Mesendoderm (in vitro differentiated cells): ENCODE results near the gene KRTAP10-2. TPM values are rescaled to one million over a fixed set of nuclear protein-coding genes. Genes with fewer than 3 reads are reported as not detected.
"Not testable (repeated sequence)": the region's sequence is repeated elsewhere in the genome, so short reads cannot be mapped to it uniquely, and the experiment has no call there.

Experiments used
- DNase-seq: peaks from one replicate; pipeline ENCODE4 v3.0.0; 2013
- H2AK5ac ChIP-seq: 2 replicates; pipeline ENCODE4 v1.6.1; 2013; ENCODE audit warnings: low read length, inconsistent platforms
- H2BK120ac ChIP-seq: 2 replicates; pipeline ENCODE4 v1.6.1; 2013; ENCODE audit warnings: low read depth, mild to moderate bottlenecking, low read length, moderate library complexity, mixed read lengths
- H2BK15ac ChIP-seq: replicated peaks from 2 replicates; pipeline ENCODE4 v1.6.1; 2013; ENCODE audit warnings: low read depth, mild to moderate bottlenecking, moderate library complexity
- H2BK5ac ChIP-seq: 2 replicates; pipeline ENCODE4 v1.6.1; 2013; ENCODE audit warnings: low read length, inconsistent platforms
- H3K18ac ChIP-seq: 2 replicates; pipeline ENCODE4 v1.6.1; 2013; ENCODE audit warnings: mild to moderate bottlenecking, low read length, mixed read lengths
- H3K23ac ChIP-seq: one replicate; pipeline ENCODE4 v1.6.1; 2013; ENCODE audit warnings: low read length
- H3K27ac ChIP-seq: 2 replicates; pipeline ENCODE4 v1.5.1; 2013; ENCODE audit warnings: low read depth, mild to moderate bottlenecking, inconsistent platforms, low read length, moderate library complexity
- H3K27me3 ChIP-seq: 2 replicates; pipeline ENCODE4 v1.6.1; 2013; ENCODE audit warnings: low read length, control low read depth, mild to moderate bottlenecking, inconsistent platforms; ENCODE audit not compliant: insufficient read depth, poor library complexity
- H3K36me3 ChIP-seq: 2 replicates; pipeline ENCODE4 v1.6.1; 2013; ENCODE audit warnings: low read length, inconsistent platforms; ENCODE audit not compliant: control insufficient read depth, insufficient read depth
- H3K4ac ChIP-seq: one replicate; pipeline ENCODE4 v1.6.1; 2013; ENCODE audit warnings: low read depth, mild to moderate bottlenecking, low read length, moderate library complexity
- H3K4me1 ChIP-seq: 2 replicates; pipeline ENCODE4 v1.6.1; 2013; ENCODE audit warnings: low read depth, low read length, inconsistent platforms; ENCODE audit not compliant: control insufficient read depth
- H3K4me2 ChIP-seq: 2 replicates; pipeline ENCODE4 v1.6.1; 2013; ENCODE audit warnings: low read length
- H3K4me3 ChIP-seq: 2 replicates; pipeline ENCODE4 v1.5.1; 2013; ENCODE audit warnings: mild to moderate bottlenecking, low read length
- H3K56ac ChIP-seq: one replicate; pipeline ENCODE4 v1.6.1; 2013; ENCODE audit warnings: low read length
- H3K79me1 ChIP-seq: 2 replicates; pipeline ENCODE4 v1.6.1; 2013; ENCODE audit warnings: low read length, inconsistent platforms
- H3K79me2 ChIP-seq: 2 replicates; pipeline ENCODE4 v1.6.1; 2013; ENCODE audit warnings: mild to moderate bottlenecking, low read length; ENCODE audit not compliant: control insufficient read depth, insufficient read depth
- H3K9ac ChIP-seq: 2 replicates; pipeline ENCODE4 v1.6.1; 2013; ENCODE audit warnings: low read length, inconsistent platforms
- H4K5ac ChIP-seq: one replicate; pipeline ENCODE4 v1.6.1; 2013; ENCODE audit warnings: low read length
- H4K8ac ChIP-seq: one replicate; pipeline ENCODE4 v1.6.1; 2013; ENCODE audit warnings: low read depth, mild to moderate bottlenecking, control low read depth, low read length, moderate library complexity
- WGBS: extraction: QIAGEN DNeasy Blood & Tissue Kit; methylation state at CpG from one replicate; pipeline ENCODE4 v1.1.7; 2013; ENCODE audit warnings: low lambda C conversion rate, missing lambda C conversion rate; ENCODE audit not compliant: insufficient coverage; ENCODE audit errors: extremely low coverage; 5-methylcytosine and 5-hydroxymethylcytosine counted together
- polyA plus RNA-seq, 2 experiments: library from polyadenylated mRNA; stranded (reverse); fragments of 200-250 nt; gene quantifications; one replicate each; pipeline ENCODE4 v1.2.3, GENCODE V29; 2013

KRTAP10-2 gene, protein sequence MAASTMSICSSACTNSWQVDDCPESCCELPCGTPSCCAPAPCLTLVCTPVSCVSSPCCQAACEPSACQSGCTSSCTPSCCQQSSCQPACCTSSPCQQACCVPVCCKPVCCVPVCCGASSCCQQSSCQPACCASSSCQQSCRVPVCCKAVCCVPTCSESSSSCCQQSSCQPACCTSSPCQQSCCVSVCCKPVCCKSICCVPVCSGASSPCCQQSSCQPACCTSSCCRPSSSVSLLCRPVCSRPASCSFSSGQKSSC
- 0.04 TPM for polyA plus RNA-seq (2013, experiment 1 of 2)
- not detected for polyA plus RNA-seq (2013, experiment 2 of 2)

DNA sequence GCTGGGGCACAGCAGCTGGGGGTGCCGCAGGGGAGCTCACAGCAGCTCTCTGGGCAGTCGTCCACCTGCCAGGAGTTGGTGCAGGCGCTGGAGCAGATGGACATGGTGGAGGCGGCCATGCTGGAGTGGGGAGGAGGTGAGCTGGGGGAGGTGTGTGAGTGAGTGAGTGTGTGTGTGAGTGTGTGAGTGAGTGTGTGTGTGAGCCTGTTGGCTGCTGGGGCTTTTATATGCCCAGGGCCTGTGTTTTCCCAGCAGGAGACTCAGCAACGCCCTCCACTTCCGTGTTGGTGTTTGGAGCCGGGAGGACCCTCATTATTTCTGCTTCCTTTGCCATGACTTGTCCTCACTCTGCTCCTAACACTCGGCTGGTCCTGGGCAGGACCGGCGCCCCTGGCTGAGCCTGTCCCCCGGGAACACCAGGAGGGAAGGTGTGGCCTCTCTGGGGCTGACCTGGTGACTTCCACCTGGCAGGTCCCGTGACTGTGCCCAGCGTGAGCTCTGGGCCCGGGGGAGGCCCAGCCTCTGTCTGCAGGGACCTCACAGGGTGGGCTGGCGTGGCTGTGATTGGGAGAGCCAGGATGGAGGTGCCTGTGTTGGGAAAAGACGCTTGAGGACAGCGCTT is at the start of gene KRTAP10-2:
KRTAP10-2 (minus strand) TSS at position 166 of the 622 bp plus-strand sequence; CDS start at position 119, 47 bp downstream.
- Histone ChIP-seq H3K4me3 (no peak within 1 kb of the TSS), H3K27me3 (no peaks in the 10 kb centered on the region), H3K4me2 (no peak within 1 kb of the TSS), H2BK5ac (no peak within 1 kb of the TSS), H3K79me1 (no peaks in the 10 kb centered on the region), H4K8ac (no peak within 1 kb of the TSS), H3K56ac (peak within 1 kb of the TSS; percentile 34), H3K4me1 (peaks cover 9% of the 10 kb centered on the region), H3K23ac (no peak within 1 kb of the TSS), H2BK120ac (no peak within 1 kb of the TSS), H3K4ac (no peak within 1 kb of the TSS), H2BK15ac (no peak within 1 kb of the TSS), H3K36me3 (no peaks in the 10 kb centered on the region), H3K18ac (no peak within 1 kb of the TSS), H4K5ac (no peak within 1 kb of the TSS), H2AK5ac (no peak within 1 kb of the TSS), H3K79me2 (no peaks in the 10 kb centered on the region), H3K9ac (no peak within 1 kb of the TSS), H3K27ac (no peak within 1 kb of the TSS)
- DNase-seq, result no peak
- no CpG with 5 or more reads among the region's 17 CpGs for WGBS

DNA sequence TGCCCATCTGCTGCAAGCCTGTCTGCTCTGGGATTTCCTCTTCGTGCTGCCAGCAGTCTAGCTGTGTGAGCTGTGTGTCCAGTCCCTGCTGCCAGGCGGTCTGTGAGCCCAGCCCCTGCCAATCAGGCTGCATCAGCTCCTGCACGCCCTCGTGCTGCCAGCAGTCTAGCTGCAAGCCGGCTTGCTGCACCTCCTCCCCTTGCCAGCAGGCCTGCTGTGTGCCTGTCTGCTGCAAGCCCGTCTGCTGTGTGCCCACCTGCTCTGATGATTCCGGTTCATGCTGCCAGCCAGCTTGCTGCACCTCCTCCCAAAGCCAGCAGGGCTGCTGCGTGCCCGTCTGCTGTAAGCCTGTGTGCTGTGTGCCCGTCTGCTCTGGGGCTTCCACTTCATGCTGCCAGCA is 49.8 kb upstream of the KRTAP10-2 start:
- H3K4ac ChIP-seq, H2BK5ac ChIP-seq, H4K8ac ChIP-seq, H3K23ac ChIP-seq, H3K27ac ChIP-seq, H2AK5ac ChIP-seq, DNase-seq, H4K5ac ChIP-seq, H3K79me1 ChIP-seq, H3K4me1 ChIP-seq, H3K9ac ChIP-seq, H3K18ac ChIP-seq, H2BK15ac ChIP-seq, H3K36me3 ChIP-seq, H3K79me2 ChIP-seq, H3K4me2 ChIP-seq, H3K56ac ChIP-seq, H3K4me3 ChIP-seq, H2BK120ac ChIP-seq, H3K27me3 ChIP-seq: not testable (repeated sequence)
- no CpG with 5 or more reads among the region's 10 CpGs for WGBS

DNA sequence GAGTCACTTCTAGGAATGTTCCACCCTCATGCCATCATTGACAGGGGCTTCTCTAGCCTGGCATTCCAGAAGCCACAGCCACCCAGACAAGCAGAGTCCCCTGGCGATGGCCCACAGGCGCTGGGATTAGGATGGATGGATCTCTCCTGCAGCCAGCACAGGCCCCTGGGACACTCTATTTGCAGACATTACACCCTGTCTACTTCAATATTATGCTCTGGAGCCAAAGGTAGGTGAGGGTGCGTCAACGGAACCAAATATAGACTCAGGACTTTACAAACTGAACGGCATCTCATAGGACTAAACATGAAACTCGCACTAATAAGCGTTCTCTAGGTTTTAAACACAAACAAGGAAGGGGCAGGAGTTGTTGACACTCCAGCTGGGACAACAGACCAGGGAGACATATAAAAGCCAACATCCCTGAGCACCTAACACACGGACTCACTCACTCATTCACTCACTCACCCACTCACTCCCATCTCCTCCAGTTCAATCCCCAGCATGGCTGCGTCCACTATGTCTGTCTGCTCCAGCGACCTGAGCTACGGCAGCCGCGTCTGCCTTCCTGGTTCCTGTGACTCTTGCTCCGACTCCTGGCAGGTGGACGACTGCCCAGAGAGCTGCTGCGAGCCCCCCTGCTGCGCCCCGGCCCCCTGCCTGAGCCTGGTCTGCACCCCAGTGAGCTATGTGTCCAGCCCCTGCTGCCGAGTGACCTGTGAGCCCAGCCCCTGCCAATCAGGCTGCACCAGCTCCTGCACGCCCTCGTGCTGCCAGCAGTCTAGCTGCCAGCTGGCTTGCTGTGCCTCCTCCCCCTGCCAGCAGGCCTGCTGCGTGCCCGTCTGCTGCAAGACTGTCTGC is 49.0 kb upstream of the KRTAP10-2 start, which contains the start of gene KRTAP10-7:
KRTAP10-7 (plus strand) TSS at position 480 of the 861 bp plus-strand sequence; CDS start at position 505, 25 bp downstream.
- H3K23ac ChIP-seq, H3K27me3 ChIP-seq, H4K5ac ChIP-seq, H3K79me2 ChIP-seq, H3K56ac ChIP-seq, H3K4me2 ChIP-seq, H3K4ac ChIP-seq, H2BK15ac ChIP-seq, H3K27ac ChIP-seq, H3K4me1 ChIP-seq, H3K4me3 ChIP-seq, H2BK5ac ChIP-seq, H3K36me3 ChIP-seq, H4K8ac ChIP-seq, H3K79me1 ChIP-seq, H2BK120ac ChIP-seq, H2AK5ac ChIP-seq, H3K9ac ChIP-seq, DNase-seq: not testable (repeated sequence)
- no CpG with 5 or more reads among the region's 23 CpGs for WGBS
- peak within 1 kb of the TSS; percentile 31 for H3K18ac ChIP-seq

DNA sequence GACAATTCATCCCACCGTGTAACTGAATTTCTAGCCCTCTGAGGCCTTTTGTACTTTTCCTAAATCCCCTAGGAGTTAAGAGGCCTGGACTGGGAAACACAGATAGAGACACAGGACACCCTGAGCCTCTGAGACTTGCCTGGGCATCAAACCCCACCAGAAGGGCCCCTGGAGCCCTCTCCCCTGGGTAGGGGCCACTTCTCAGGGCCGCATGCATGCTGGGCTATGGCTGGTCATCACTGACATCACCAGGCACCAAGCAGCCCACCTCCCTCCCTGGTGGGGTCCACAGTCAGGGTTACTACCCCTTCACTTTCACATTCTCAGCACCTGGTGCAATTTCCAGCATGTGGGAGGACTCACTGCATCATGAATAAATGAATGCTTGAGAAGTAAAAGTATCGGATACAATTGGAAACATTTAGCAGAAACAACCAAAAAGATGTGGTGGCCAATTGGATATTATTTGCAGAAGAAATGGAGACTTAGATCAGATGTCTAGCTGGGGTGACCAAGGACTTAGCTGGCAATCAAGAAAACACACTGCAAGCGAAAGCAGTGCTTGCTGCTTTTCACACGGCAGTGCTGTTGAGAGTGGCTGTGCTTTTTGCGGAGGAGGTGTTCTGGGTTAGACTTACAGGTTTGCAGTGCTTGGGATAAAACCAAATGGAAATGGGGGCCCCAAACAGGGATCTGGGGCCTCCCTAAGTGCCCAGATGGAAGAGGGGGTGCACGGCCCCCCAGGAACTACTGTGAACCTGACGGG is 48.1 kb upstream of the KRTAP10-2 start:
- H3K23ac ChIP-seq, result no peak overlapping the region
- no peak overlapping the region for H3K4me2 ChIP-seq
- no peak overlapping the region for H4K5ac ChIP-seq
- H3K4ac ChIP-seq, result no peak overlapping the region
- no peak overlapping the region for H2BK15ac ChIP-seq
- no peak overlapping the region for H2AK5ac ChIP-seq
- H3K27me3 ChIP-seq, result no peaks in the 10 kb centered on the region
- no peak overlapping the region for H3K9ac ChIP-seq
- H2BK120ac ChIP-seq, result no peak overlapping the region
- H3K27ac ChIP-seq, result no peak overlapping the region
- H3K79me2 ChIP-seq, result no peaks in the 10 kb centered on the region
- H3K4me3 ChIP-seq, result no peak overlapping the region
- H3K56ac ChIP-seq, result no peak overlapping the region
- no peak overlapping the region for H4K8ac ChIP-seq
- DNase-seq, result no peak
- no peaks in the 10 kb centered on the region for H3K4me1 ChIP-seq
- H3K36me3 ChIP-seq, result no peaks in the 10 kb centered on the region
- no CpG with 5 or more reads among the region's 8 CpGs for WGBS
- no peak overlapping the region for H2BK5ac ChIP-seq
- H3K79me1 ChIP-seq, result no peaks in the 10 kb centered on the region
- H3K18ac ChIP-seq, result peak overlapping the region; percentile 31

DNA sequence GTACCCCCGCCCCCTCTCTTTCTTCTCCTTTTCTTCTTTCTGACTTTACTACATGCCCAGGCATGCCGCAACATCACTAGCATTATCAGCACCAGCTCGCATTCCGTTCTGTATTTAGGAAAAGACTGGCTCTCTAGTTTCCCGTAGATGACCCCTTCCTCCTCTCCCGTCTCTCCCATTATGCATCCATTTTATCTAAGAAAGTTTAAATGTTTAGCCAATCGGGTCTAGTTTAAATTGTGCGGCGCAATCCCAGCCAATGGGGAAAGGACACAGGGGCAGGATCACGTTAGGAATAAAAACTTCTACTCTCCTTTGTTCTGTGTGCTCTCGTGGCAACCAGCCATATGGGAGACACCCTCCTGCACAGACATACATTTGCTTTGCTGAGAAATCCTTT is 46.8 kb upstream of the KRTAP10-2 start:
- no peak overlapping the region for H3K27ac ChIP-seq
- no peaks in the 10 kb centered on the region for H3K79me2 ChIP-seq
- no CpG with 5 or more reads among the region's 11 CpGs for WGBS

More for the DNA sequence above, 46.8 kb upstream of the KRTAP10-2 start:
- H3K79me1 ChIP-seq, result no peaks in the 10 kb centered on the region
- no peak overlapping the region for H2AK5ac ChIP-seq
- no peaks in the 10 kb centered on the region for H3K36me3 ChIP-seq
- H4K8ac ChIP-seq, result no peak overlapping the region
- no peak overlapping the region for H3K4me2 ChIP-seq
- no peak overlapping the region for H3K56ac ChIP-seq
- no peak overlapping the region for H2BK5ac ChIP-seq
- H2BK15ac ChIP-seq, result no peak overlapping the region
- no peaks in the 10 kb centered on the region for H3K27me3 ChIP-seq
- no peak overlapping the region for H3K4ac ChIP-seq
- no peak overlapping the region for H2BK120ac ChIP-seq
- H3K4me3 ChIP-seq, result no peak overlapping the region
- H4K5ac ChIP-seq, result no peak overlapping the region
- peak overlapping the region; percentile 29 for H3K18ac ChIP-seq
- no peak overlapping the region for H3K9ac ChIP-seq
- no peak overlapping the region for H3K23ac ChIP-seq
- peak; percentile 30 for DNase-seq
- peaks cover 4% of the 10 kb centered on the region for H3K4me1 ChIP-seq
